ENCODE measurements around the gene CFAP46. TPM values are rescaled to one million over a fixed set of nuclear protein-coding genes. Genes with fewer than 3 reads are reported as not detected.

Gene CFAP46
- total and polyA plus RNA-seq, 10 of the 15 experiments (the other 5 are each of a cell fraction or from before 2014, with no cell fraction given): 0.01 to 0.18 (median 0.03) TPM; not detected in 7

DNA sequence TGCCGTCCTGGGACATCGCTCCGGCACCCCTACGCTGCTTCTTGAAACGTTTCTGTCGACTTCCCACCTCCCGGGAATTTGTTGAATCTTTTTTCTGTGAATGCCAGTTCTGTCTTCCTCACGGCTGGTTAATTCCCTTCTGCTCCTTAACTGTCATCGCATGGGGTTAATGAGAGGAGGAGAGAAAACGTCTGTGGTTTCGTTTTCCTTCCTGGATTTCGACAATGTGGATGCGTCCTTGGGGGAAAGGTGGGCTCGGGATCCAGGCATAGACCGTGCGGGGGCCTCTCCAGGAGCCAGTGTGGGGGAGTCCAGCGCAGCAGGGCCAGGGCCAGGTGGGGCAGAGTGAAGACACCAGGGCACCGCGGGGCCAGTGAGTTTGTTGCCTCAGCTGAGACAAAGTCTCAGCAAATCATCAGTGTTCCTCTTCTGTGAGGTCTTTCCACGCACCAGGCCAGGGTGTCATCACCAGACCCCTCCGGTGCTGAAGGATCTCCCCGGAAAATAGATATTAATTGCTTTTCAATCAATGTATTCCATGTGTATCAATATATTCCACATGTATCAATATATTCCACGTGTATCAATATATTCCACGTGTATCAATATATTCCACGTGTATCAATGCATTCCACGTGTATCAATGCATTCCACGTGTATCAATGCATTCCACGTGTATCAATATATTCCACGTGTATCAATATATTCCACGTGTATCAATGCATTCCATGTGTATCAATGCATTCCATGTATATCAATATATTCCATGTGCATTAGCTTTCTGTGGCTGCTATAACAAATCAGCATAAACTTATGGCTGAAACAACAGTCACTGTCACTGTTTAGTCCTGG, 33.7 kb upstream of the CFAP46 start:
- FAIRE-seq: no peak
- Histone ChIP-seq H3K4me3 (no peak overlapping the region), H3K4me1 (ENCODE audit: control insufficient read depth, insufficient read depth, low read length) (no peaks in the 10 kb centered on the region), H3K79me2 (ENCODE audit: control insufficient read depth, insufficient read depth, low read length) (no peaks in the 10 kb centered on the region), H3K27ac (ENCODE audit: control insufficient read depth, insufficient read depth) (no peak overlapping the region), H3K4me2 (ENCODE audit: control insufficient read depth, insufficient read depth) (no peak overlapping the region), H3K9me3 (replicated peaks; ENCODE audit: control insufficient read depth, insufficient read depth, low read length) (no peaks in the 10 kb centered on the region; the same call in 2 of the 3 replicates), H3K36me3 (ENCODE audit: control insufficient read depth in 2 of 2, insufficient read depth in 2 of 2, low read length in 1 of 2) (no peaks in the 10 kb centered on the region), H4K20me1 (ENCODE audit: control insufficient read depth, insufficient read depth) (no peaks in the 10 kb centered on the region), H3K9ac (ENCODE audit: control insufficient read depth, insufficient read depth, low read length) (no peak overlapping the region), H2AFZ (ENCODE audit: control insufficient read depth, low read depth, low read length) (no peak overlapping the region), H3K27me3 (replicated peaks in 1 of 2; ENCODE audit: control insufficient read depth in 2 of 2, insufficient read depth in 2 of 2, low read length in 1 of 2) (no peaks in the 10 kb centered on the region)
- ChIA-PET SMC1A (ENCODE audit: uncharacterized antibody, unreplicated experiment) (no interaction called here), RAD21 (ENCODE audit: unreplicated experiment) (no interaction called here), POLR2A (no interaction called here), CTCF (no interaction called here)
- BruUV-seq (replicated peaks): no TSS peak
- WGBS (ENCODE audit: insufficient coverage, insufficient replicate concordance, low lambda C conversion rate, missing lambda C conversion rate): 43% methylated on average over 30 of the region's 30 CpGs
- TF ChIP-seq IKZF1 (conservative IDR thresholded peaks at IDR 0.05) (no peak), NBN (IDR thresholded peaks at IDR 0.05) (no peak), CEBPB (IDR thresholded peaks at IDR 0.05; ENCODE audit: borderline replicate concordance in 1 of 2, low read depth in 2 of 2, low read length in 2 of 2) (no peak), RAD21 (IDR thresholded peaks at IDR 0.05; ENCODE audit: insufficient read depth, low read depth, low read length) (no peak), RCOR1 (conservative IDR thresholded peaks at IDR 0.05; ENCODE audit: low read depth, low read length) (no peak), POLR2AphosphoS2 (IDR thresholded peaks at IDR 0.05; ENCODE audit: low read depth, low read length) (no peak), KAT2A (conservative IDR thresholded peaks at IDR 0.05; ENCODE audit: control insufficient read depth, low read depth, low read length) (no peak)
- TF ChIP-seq, protein P1, sequence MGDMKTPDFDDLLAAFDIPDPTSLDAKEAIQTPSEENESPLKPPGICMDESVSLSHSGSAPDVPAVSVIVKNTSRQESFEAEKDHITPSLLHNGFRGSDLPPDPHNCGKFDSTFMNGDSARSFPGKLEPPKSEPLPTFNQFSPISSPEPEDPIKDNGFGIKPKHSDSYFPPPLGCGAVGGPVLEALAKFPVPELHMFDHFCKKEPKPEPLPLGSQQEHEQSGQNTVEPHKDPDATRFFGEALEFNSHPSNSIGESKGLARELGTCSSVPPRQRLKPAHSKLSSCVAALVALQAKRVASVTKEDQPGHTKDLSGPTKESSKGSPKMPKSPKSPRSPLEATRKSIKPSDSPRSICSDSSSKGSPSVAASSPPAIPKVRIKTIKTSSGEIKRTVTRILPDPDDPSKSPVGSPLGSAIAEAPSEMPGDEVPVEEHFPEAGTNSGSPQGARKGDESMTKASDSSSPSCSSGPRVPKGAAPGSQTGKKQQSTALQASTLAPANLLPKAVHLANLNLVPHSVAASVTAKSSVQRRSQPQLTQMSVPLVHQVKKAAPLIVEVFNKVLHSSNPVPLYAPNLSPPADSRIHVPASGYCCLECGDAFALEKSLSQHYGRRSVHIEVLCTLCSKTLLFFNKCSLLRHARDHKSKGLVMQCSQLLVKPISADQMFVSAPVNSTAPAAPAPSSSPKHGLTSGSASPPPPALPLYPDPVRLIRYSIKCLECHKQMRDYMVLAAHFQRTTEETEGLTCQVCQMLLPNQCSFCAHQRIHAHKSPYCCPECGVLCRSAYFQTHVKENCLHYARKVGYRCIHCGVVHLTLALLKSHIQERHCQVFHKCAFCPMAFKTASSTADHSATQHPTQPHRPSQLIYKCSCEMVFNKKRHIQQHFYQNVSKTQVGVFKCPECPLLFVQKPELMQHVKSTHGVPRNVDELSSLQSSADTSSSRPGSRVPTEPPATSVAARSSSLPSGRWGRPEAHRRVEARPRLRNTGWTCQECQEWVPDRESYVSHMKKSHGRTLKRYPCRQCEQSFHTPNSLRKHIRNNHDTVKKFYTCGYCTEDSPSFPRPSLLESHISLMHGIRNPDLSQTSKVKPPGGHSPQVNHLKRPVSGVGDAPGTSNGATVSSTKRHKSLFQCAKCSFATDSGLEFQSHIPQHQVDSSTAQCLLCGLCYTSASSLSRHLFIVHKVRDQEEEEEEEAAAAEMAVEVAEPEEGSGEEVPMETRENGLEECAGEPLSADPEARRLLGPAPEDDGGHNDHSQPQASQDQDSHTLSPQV (IDR thresholded peaks at IDR 0.05): no peak
- TF ChIP-seq, protein P2, sequence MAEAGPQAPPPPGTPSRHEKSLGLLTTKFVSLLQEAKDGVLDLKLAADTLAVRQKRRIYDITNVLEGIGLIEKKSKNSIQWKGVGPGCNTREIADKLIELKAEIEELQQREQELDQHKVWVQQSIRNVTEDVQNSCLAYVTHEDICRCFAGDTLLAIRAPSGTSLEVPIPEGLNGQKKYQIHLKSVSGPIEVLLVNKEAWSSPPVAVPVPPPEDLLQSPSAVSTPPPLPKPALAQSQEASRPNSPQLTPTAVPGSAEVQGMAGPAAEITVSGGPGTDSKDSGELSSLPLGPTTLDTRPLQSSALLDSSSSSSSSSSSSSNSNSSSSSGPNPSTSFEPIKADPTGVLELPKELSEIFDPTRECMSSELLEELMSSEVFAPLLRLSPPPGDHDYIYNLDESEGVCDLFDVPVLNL (IDR thresholded peaks at IDR 0.05; ENCODE audit: low read depth, low read length): no peak
- TF ChIP-seq, protein P3, sequence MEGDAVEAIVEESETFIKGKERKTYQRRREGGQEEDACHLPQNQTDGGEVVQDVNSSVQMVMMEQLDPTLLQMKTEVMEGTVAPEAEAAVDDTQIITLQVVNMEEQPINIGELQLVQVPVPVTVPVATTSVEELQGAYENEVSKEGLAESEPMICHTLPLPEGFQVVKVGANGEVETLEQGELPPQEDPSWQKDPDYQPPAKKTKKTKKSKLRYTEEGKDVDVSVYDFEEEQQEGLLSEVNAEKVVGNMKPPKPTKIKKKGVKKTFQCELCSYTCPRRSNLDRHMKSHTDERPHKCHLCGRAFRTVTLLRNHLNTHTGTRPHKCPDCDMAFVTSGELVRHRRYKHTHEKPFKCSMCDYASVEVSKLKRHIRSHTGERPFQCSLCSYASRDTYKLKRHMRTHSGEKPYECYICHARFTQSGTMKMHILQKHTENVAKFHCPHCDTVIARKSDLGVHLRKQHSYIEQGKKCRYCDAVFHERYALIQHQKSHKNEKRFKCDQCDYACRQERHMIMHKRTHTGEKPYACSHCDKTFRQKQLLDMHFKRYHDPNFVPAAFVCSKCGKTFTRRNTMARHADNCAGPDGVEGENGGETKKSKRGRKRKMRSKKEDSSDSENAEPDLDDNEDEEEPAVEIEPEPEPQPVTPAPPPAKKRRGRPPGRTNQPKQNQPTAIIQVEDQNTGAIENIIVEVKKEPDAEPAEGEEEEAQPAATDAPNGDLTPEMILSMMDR (IDR thresholded peaks at IDR 0.05 in 2 of 3, conservative IDR thresholded peaks at IDR 0.05 in 1 of 3; ENCODE audit: control insufficient read depth in 2 of 3, extremely low read depth in 1 of 3, insufficient read depth in 1 of 3, low read depth in 3 of 3, low read length in 3 of 3): no peak
- TF ChIP-seq, protein P4, sequence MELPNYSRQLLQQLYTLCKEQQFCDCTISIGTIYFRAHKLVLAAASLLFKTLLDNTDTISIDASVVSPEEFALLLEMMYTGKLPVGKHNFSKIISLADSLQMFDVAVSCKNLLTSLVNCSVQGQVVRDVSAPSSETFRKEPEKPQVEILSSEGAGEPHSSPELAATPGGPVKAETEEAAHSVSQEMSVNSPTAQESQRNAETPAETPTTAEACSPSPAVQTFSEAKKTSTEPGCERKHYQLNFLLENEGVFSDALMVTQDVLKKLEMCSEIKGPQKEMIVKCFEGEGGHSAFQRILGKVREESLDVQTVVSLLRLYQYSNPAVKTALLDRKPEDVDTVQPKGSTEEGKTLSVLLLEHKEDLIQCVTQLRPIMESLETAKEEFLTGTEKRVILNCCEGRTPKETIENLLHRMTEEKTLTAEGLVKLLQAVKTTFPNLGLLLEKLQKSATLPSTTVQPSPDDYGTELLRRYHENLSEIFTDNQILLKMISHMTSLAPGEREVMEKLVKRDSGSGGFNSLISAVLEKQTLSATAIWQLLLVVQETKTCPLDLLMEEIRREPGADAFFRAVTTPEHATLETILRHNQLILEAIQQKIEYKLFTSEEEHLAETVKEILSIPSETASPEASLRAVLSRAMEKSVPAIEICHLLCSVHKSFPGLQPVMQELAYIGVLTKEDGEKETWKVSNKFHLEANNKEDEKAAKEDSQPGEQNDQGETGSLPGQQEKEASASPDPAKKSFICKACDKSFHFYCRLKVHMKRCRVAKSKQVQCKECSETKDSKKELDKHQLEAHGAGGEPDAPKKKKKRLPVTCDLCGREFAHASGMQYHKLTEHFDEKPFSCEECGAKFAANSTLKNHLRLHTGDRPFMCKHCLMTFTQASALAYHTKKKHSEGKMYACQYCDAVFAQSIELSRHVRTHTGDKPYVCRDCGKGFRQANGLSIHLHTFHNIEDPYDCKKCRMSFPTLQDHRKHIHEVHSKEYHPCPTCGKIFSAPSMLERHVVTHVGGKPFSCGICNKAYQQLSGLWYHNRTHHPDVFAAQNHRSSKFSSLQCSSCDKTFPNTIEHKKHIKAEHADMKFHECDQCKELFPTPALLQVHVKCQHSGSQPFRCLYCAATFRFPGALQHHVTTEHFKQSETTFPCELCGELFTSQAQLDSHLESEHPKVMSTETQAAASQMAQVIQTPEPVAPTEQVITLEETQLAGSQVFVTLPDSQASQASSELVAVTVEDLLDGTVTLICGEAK (IDR thresholded peaks at IDR 0.05; ENCODE audit: borderline replicate concordance): no peak
- intact Hi-C loops (cut with micrococcal nuclease; ENCODE audit: unreplicated experiment): no loop called here
- DNase-seq (ENCODE audit: low read depth, low spot score): no peak
- no peak for ATAC-seq
- in situ Hi-C loops (cut with MboI): no loop called here
